Endothelial cell (in vitro differentiated cells): ENCODE measurements around the gene TSHZ2. TPM values are rescaled to one million over a fixed set of nuclear protein-coding genes. Genes with fewer than 3 reads are reported as not detected.

Experiments used
- DNase-seq: peaks from one replicate; pipeline ENCODE4 v3.0.0; 2021; ENCODE audit warnings: low spot score
- H3K27ac Mint-ChIP-seq: one replicate; pipeline ENCODE4 v1.8.0; 2021; ENCODE audit warnings: mixed read lengths, inconsistent platforms; ENCODE audit not compliant: unreplicated experiment
- H3K27me3 Mint-ChIP-seq: one replicate; pipeline ENCODE4 v1.8.0; 2021; ENCODE audit warnings: mild to moderate bottlenecking, moderate library complexity, mixed read lengths, inconsistent platforms; ENCODE audit not compliant: unreplicated experiment
- H3K36me3 Mint-ChIP-seq: one replicate; pipeline ENCODE4 v1.8.0; 2021; ENCODE audit warnings: mild to moderate bottlenecking, low read depth, mixed read lengths, inconsistent platforms; ENCODE audit not compliant: unreplicated experiment
- H3K4me1 Mint-ChIP-seq: one replicate; pipeline ENCODE4 v1.8.0; 2021; ENCODE audit warnings: mild to moderate bottlenecking, mixed read lengths, inconsistent platforms; ENCODE audit not compliant: unreplicated experiment
- H3K4me3 Mint-ChIP-seq: one replicate; pipeline ENCODE4 v1.8.0; 2021; ENCODE audit warnings: mild to moderate bottlenecking, mixed read lengths, inconsistent platforms; ENCODE audit not compliant: unreplicated experiment
- H3K9me3 Mint-ChIP-seq: one replicate; pipeline ENCODE4 v1.8.0; 2021; ENCODE audit warnings: mixed read lengths, inconsistent platforms; ENCODE audit not compliant: unreplicated experiment
- total RNA-seq: library from RNA; stranded (reverse); fragmentation: NEBNext Ultra II Directional; extraction: Animal tissue kit (Norgen Biotek cat#: 25700); gene quantifications from one replicate; pipeline ENCODE4 v1.2.1, GENCODE V29; 2021; ENCODE audit not compliant: unreplicated experiment
- TF ChIP-seq, protein P1 (sequence below): fragments of 200-600 bp; sonication (generic); IDR thresholded peaks from one replicate; pipeline ENCODE4 v1.5.0; 2021; ENCODE audit warnings: antibody characterized with exemption; ENCODE audit not compliant: unreplicated experiment

The TSHZ2 gene
- total RNA-seq, 1 donor from 2014 or later, result 2.3 TPM

GRCh38 chr20:53355790-53356189 lies 383.6 kb downstream of the TSHZ2 start:
- Mint-ChIP-seq H3K4me1 (no peaks in the 10 kb centered on the region), H3K27me3 (no peaks in the 10 kb centered on the region), H3K27ac (no peak overlapping the region), H3K36me3 (no peaks in the 10 kb centered on the region), H3K4me3 (no peak overlapping the region), H3K9me3 (peaks cover 6% of the 10 kb centered on the region)
- DNase-seq, result no peak
- TF ChIP-seq, protein P1, sequence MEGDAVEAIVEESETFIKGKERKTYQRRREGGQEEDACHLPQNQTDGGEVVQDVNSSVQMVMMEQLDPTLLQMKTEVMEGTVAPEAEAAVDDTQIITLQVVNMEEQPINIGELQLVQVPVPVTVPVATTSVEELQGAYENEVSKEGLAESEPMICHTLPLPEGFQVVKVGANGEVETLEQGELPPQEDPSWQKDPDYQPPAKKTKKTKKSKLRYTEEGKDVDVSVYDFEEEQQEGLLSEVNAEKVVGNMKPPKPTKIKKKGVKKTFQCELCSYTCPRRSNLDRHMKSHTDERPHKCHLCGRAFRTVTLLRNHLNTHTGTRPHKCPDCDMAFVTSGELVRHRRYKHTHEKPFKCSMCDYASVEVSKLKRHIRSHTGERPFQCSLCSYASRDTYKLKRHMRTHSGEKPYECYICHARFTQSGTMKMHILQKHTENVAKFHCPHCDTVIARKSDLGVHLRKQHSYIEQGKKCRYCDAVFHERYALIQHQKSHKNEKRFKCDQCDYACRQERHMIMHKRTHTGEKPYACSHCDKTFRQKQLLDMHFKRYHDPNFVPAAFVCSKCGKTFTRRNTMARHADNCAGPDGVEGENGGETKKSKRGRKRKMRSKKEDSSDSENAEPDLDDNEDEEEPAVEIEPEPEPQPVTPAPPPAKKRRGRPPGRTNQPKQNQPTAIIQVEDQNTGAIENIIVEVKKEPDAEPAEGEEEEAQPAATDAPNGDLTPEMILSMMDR, result no peak

DNA sequence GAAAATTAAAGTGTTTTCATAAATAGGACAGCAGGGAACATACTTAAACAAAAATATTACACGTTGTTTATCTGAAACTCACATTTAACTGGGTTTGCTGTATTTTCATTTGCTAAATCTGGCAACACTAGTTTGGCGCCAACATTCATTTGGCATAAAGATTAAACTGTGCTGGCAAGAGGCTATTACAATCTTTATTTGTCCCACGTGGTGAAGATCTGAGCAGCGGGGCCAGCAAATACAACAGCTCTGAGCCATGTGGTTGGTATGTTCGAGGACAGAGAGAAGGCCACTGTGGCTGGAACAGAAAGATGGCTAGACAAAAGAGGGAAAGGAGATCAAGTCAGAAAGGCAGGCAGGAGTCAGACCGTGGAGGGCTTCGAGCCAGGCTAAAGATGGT lies 387.3 kb downstream of the TSHZ2 start:
- H3K4me1 Mint-ChIP-seq, result no peaks in the 10 kb centered on the region
- TF ChIP-seq, protein P1, result no peak
- H3K9me3 Mint-ChIP-seq, result peaks cover 12% of the 10 kb centered on the region
- no peak overlapping the region for H3K4me3 Mint-ChIP-seq
- H3K36me3 Mint-ChIP-seq, result no peaks in the 10 kb centered on the region
- H3K27me3 Mint-ChIP-seq, result no peaks in the 10 kb centered on the region
- H3K27ac Mint-ChIP-seq, result no peak overlapping the region
- DNase-seq, result no peak

GRCh38 chr20:53360852-53361251 lies 388.7 kb downstream of the TSHZ2 start:
- Mint-ChIP-seq H3K27me3 (peaks cover 3% of the 10 kb centered on the region), H3K4me1 (peaks cover 3% of the 10 kb centered on the region), H3K27ac (no peak overlapping the region), H3K36me3 (no peaks in the 10 kb centered on the region), H3K9me3 (peaks cover 6% of the 10 kb centered on the region), H3K4me3 (no peak overlapping the region)
- TF ChIP-seq, protein P1, result no peak
- no peak for DNase-seq

- no peak overlapping the region for H3K27ac Mint-ChIP-seq
- peaks cover 6% of the 10 kb centered on the region for H3K9me3 Mint-ChIP-seq
- H3K36me3 Mint-ChIP-seq, result no peaks in the 10 kb centered on the region
- H3K27me3 Mint-ChIP-seq, result peaks cover 3% of the 10 kb centered on the region
- TF ChIP-seq, protein P1, result no peak
- peaks cover 4% of the 10 kb centered on the region for H3K4me1 Mint-ChIP-seq
- no peak overlapping the region for H3K4me3 Mint-ChIP-seq
- no peak for DNase-seq
These were observed 390.6 kb downstream of the TSHZ2 start for GRCh38 chr20:53362736-53363135.

GRCh38 chr20:53364646-53365045 lies 392.5 kb downstream of the TSHZ2 start:
- peaks cover 3% of the 10 kb centered on the region for H3K27me3 Mint-ChIP-seq
- H3K9me3 Mint-ChIP-seq, result peaks cover 6% of the 10 kb centered on the region
- H3K27ac Mint-ChIP-seq, result no peak overlapping the region
- DNase-seq, result no peak
- H3K4me1 Mint-ChIP-seq, result peaks cover 4% of the 10 kb centered on the region
- H3K36me3 Mint-ChIP-seq, result no peaks in the 10 kb centered on the region
- TF ChIP-seq, protein P1, result no peak
- H3K4me3 Mint-ChIP-seq, result no peak overlapping the region
